Activated gamma-delta T cell (primary cell): ENCODE measurements around the gene SLC6A12.
"Not testable (repeated sequence)": the region's sequence is repeated elsewhere in the genome, so short reads cannot be mapped to it uniquely, and the experiment has no call there.

Experiments used
- DNase-seq: peaks from one replicate; lab custom pipeline; 2025; lab: John Stamatoyannopoulos, UW

SLC6A12 gene

DNA sequence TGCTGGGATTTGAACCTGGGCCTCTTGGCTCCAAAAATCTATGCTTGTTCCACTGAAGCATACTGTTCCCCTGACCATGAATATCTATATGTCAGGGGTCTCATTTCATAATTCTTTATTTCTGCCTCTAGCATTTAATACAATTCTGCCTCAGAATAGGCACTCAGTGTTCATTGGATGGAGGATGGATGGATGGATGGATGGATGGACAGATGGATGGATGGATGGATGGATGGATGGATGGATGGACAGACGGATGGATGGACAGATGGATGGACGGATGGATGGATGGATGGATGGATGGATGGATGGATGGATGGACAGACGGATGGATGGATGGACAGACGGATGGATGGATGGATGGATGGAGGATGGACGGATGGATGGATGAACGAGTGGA, 3.1 kb upstream of the SLC6A12 start:
- not testable (repeated sequence) for DNase-seq

DNA sequence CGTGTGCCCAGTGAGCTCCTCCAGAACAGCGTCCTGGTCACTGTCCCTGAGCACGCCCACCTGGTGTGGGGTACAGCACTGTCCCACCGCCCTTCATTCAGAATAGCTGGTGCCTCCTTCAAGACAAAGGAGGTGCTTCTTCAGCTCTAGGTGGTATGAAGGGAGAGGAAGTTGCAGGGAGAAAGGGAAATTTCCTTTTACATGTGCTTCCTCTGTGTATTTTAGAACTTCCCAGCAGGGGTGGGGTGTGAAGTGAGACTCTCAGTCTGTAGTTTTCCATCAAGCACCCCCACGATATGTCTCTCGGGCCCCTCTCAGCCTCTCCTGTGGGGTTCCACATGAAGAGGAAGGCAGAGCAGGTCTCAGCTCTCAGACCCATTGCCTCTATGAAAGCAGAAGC, 1.2 kb upstream of the SLC6A12 start:
- no peak for DNase-seq

DNA sequence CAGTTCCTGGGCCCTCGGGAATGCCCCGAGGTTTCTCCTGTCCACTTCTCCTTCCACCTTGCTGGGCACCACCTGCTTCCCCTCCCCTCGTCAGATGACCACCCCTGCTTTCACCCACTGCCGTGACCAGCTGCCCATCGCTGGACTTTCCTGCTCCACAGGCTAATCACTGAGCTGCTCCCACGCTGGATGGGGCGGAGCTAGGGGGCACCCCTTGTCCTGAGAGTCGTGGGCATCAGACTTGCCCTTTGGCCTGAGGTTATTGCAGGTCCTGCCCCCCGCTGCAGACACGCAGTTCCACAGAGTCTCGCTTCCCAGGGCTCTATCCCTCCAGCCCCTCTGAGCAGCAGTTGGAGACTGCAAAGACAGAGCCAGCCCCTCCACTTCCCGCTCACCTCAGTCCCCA, 427 bp downstream of the SLC6A12 start:
- DNase-seq: no peak

DNA sequence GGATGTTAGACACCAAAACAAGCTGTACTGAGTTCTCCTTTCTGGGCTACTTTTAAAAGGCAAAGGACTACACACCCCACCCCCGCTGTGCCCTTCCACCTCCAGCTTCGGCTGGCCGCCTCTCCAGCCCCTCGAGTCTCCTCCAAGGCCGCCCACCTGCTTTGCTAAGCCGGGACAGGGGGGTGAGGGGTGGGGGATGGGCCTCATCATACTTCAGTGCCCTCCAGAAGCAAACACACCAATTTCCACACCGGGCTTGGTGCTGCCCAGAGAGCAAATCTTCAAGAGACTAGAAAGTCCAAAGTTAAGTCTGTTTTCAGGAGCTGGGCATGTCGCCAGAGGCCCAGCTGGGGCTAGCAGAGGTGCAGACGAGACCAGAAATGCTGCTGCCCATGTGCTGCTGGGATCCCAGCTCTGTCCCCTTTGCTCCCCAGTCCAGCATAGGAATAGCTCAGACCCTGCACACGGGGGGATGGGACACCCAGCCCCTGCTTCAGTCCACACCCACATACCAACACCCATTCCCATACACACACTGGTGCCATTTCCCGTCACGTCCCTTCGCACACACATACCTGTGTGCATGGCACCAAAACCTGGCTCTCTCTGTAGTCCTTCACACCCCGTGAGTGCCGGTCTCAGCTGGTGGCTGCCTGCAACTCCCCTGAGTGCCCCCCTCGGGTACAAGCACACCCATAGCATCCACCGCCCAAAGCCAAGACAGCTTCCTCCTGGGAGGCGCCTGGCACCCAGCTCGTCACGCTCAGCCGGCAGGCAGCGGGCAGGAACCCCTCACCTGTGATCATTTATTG, 1.0 kb downstream of the SLC6A12 start:
- no peak for DNase-seq

DNA sequence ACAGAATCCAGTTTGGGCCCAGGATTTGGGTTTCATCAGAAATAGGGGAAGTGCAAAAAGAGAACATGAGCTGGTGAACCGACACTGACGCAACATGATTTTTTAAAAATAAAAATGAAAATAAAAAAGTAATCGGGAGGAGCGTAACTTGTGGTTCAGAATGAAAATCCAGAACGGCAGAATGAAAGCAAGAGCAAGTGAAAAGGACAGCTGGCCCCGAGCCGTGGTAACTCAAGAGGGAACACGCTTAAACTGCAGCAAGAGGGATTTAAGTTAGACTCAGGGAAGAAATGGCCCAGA, 1.6 kb downstream of the SLC6A12 start:
- no peak for DNase-seq

DNA sequence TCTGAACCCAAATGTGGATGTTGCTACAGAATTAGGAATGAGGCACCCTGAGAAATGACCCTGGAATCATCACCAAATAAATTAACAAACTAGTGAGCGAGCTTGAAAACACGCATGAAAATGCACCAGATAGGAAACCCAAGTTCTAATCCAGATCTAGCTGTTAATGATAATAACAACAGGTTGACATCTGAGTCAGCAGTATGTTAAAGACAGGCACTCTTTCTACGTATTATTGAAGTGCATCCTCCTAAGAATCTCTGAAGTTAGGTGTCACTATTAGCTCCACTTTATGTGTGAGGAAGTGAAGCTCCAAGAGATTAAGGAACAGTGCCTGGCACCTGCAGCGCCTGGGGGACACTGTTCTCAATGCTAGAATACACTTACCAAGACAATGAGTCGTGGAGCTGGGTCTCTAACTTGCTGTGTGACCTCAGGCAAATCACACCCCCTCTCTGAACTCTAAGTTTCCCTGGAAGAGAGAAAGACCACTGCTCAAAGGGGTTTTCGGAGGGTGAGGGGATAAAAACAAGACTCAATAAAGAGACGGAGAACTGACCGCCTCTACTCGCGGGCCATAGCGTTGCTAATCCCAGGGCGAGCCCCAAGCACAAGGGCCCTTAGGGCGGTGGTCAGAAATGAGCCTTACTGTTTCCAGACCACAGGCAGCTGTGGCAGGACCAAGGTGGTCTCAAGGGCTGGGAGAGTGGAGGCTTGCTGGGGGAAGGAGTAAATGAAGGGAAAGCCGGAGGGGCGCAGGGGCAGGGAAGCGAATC, 2.1 kb downstream of the SLC6A12 start:
- DNase-seq: no peak

DNA sequence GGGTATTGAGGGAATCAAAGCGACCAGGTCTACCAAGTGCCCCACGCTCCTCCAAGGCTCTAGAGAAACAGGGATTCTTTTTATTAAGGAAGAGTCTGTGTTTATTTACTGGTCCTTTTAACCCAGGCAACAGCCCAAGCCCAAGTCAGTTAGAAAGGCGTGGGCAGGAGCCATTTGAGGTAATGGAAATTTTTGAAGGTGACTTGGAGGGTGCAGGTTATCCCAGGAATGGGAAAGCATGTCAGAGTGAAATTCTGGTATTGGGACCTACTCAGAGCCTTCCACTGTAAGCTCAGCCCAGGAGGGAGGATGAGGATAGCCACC, 2.9 kb downstream of the SLC6A12 start:
- DNase-seq: no peak

DNA sequence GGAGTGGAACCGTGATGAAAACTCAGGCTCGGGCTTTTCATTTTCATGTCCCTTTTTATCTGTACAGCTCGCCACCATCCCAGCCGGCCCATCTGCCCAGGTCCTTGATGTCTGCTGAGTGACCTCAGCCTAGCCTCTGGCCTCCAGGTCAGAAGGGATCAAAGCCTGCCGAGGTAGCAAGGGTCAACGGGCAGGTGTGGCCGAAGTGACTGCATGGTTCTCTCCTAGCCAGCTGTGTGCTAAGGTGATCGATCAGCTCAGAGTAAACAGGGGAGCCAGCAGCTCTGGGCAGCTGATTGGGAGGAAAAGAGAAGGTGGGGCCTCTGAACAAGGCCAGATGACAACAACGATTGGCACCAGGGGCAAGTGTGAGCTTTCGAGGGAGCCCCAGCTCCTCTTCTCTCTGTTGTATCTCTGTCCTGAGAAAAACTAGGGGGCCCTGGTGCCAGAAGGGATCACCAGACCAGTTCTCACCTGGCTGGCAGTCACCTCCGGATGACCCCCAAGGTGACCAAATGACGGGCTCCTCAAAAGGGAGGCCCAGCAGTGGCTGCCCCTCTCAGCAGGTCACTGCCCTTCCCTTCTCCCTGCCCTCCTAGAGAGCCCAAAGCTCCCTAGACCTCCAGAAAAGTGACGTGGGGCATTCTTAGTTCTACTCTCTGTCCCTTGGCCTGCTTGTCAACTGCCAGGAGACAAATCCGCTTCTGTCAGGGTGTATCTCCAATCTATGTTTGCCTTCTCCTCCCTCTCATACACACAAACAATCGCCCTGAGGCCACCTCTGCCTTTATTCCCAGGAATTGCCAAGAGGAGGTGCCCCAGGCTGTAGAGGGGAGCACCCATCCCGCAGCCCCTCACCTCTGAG, 3.4 kb downstream of the SLC6A12 start:
- no peak for DNase-seq

DNA sequence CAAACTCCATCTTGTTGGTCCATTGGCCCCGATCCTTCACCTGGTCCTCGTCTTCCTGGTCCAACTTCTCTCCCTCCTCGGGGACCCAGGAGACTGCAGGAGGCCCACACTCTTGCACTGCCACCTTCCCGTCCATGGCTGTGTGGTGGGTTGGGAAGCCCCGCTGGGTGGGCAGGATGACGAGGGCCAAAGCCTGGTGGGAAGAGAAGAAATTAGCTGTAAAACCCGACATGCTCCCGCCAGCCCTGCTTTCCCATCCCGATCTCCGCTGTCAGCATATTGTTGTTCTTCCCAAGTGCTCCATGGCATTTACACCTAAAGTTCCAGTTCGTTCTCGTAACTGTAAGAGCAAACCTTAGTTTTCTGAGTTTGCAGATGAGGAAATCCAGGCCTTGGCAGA, 4.1 kb downstream of the SLC6A12 start:
- no peak for DNase-seq

DNA sequence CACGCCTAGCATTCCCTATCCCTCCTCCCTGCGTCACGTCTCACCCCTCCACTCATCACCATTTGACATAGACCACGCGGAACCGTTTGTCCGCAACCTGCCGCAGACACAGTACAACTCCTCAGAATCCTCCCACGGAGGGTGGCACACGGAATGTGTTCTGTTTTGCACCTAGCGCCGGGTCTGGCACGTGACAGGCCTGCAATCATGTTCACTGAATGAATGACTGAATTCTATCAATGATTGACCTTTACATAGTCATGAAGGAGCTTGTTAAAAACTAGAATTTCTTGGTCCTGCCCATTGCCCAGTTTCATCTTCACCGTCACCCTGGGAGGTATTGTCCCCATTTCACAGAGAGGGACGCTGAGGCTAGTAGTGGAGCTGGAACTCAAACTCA, 4.7 kb downstream of the SLC6A12 start:
- no peak for DNase-seq

DNA sequence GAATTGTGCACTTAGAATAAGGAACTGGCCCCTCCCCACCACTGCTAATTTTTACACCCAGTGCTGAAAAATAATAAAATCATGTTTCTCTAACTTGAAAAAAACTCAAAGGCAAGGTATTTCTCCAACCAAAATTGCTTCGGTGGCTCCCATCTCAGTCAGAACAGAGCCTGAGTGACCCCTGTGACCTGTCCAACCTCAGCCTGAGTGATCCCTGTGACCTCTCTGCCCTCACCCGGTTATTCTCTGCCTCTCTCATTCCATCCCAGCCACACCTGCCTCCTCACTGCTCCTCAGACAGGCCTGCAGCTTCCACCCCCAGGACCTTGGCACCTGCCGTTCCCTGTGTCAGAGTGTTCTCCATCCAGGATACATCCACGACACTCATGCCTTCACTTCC, 5.1 kb downstream of the SLC6A12 start:
- no peak for DNase-seq

DNA sequence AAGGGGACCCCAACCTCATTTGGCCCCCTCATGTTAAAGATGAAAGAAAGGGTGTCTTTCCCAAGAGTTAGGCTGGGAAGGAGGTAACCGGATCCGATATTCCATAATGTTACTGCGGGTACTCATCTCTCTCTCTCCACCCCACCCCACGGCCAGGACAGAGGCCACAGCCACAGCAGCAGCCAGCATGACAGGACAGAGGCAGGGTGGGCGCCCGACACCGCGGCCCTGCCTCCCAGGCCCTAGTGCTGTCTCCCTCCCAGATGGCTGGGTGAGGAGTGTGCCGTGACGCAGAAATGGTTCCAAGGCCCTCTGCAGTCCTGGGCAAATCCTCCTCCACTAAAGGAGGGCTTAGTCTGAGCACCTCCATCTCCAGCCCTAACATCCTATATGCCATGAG, 6.2 kb downstream of the SLC6A12 start:
- no peak for DNase-seq

DNA sequence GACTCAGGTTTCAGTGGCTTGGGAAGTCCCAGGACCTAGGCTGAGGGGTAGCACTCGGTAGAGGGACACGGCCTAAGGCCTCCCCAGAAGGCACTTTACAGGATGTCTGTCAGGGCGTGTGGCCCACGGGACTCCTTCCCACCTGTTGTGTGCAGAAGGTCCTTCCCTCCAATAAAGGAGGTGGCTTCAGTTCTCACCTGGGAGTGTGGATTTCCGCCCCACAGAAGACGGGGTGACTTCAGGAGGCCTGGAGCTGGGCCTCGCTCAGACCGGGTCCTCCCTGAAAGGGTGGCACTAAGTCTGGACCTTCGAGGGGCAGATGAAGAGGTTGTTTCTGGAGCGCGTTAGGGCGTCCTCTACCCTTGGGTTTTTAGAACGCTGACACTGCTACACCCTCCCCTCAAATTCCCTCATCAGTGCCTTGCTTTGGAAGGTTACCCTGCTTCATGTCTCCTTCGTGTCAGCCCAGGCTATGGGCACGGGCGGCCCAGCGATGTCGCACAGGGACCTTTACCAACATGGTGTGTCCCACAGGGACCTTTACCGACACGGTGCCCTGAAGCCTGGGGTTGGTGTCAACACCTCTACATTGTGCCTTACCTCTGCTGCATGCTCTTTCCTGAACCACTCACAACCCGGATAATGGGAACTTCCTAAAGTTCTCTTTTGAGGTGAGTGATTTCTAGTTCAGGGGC, 7.1 kb downstream of the SLC6A12 start:
- no peak for DNase-seq

DNA sequence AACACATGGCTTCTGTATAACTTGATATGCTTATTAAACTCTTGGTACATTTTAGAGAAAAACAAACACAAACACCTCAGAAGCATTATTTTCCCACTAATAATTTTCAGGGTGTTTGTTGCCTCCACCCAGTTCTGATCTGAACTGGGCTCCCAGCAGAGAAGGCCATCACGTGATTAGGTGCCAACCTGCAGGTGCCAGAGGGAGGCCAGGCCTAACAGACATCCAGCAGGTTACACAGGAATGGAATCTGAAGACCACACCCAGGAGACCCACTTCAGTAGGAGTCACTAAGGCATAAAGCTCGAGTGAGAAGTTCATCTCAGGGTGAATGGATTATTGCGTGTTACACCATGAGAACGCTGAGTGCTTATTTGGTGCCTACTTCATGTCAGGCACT, 8.9 kb downstream of the SLC6A12 start:
- no peak for DNase-seq

DNA sequence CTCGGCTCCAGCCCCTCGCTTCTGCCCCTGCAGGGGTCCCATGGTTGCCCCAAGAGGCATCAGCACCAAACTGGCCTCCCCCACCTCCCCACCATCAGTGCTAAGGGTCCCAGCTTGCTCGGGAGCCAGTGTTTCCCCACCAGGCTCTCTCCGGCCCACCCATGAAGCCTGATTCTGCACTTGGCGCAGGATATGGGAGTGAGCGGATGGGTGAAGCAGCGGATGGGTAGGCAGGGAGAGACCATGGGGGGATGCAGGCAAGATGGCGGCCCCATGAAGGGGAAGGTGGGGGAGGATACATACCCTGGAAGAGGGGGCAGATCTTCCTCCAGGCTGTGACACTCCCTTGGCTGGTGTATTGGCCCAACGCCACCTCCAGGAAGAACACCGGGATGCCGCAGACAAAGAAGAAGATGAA, 9.7 kb downstream of the SLC6A12 start:
- no peak for DNase-seq

DNA sequence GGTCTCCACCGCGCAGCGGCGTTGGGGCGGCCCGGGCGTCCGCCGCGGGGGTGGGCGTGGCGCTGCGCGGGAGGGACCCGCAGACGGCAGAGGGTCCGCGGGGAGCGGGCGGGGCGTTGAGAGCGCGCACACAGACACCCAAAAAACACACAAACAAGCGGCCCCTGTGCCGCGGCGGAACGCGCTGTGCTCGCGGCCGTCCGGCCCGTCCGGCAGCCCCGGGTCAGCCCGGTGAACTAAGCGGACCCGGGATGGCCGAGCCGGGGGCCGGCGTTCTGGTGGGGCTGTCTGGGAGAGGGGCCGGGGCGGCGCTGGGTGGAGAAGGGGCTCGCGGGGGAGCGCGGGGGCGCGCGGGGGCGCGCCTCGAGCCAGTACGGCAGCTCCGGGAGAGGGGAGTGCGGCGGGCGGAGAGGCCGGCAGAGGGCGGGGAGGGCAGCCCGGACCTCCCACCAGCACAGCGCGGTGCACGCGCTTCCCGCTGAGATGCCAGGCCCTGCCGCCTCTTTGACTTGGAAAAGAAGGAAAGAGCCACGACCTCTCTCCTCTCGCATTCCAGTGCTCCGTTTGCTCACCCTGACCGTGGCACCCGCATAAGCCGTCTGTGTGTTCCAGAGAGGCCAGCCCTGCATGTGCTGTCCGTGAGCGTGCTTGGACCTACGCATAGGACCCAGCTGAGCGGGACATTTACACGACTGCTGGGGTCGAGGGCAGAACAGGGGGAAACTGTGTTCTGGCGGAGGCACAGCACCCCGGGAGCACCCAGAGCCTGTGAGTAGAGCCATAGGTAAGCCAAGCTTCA, 10.3 kb downstream of the SLC6A12 start:
- DNase-seq: no peak

DNA sequence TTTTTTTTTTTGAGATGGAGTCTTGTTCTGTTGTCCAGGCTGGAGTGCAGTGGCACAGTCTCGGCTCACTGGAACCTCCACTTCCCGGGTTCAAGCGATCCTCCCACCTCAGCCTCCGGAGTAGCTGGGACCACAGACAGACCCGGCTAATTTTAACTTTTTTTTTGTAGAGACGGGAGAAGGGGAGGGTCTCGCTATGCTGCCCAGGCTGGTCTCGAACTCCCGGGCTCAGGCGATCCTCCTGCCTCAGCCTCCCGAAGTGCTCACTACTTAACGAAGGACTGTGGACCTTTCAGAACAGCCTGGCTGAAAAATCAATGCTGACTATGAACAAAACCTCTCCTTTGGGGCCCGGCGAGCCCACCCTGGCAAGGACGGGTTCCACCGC, 10.9 kb downstream of the SLC6A12 start:
- DNase-seq: no peak

DNA sequence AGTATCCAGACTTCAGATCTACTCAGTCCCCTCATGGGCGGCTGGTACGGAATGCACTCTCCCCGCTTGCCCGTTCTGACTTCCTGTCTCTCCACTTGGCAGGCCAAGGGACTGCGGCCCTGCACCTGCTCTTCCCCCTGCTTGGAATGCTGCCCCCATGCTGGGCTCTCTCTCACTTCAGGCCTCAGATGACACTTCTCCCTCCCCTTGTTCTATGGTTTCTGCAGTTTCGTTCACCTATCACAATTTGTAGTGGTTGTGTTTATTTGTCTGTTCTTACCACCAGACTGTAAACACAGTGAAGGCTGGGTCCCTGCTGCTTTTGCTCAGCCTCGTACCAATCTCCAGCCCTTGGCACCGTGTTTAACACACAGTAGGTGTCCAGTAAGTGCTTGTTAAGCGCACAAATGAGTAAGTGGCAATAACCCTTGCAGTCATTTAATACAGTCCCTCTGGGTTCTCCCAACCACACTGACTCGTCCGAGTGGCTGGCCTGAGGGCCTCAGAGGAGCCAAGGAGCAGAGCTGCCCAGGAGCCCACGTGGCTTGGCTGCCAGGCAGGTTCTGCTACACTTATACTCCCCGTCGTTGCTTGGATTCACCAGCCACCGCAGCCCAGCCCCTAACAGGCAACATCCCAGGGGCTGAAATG, 11.8 kb downstream of the SLC6A12 start:
- DNase-seq: no peak

DNA sequence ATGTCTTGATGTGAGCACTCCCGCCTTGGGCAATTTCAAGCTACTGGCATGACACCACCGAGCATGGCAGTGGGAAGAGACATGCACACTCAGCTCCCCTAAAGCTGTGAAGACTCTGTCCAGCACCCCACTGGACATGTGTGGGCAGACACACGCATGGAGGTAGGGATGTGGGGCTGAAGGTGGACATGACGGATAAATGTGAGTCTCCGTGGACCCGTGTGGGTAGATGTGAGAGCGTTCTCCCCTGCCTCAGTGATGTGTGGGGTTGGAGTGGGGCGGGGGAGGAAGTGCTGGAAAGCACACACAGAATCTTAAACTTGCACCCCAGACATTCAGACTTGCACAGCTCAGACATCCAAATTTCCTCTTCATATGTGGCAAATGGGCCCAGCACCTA, 12.6 kb downstream of the SLC6A12 start:
- no peak for DNase-seq

DNA sequence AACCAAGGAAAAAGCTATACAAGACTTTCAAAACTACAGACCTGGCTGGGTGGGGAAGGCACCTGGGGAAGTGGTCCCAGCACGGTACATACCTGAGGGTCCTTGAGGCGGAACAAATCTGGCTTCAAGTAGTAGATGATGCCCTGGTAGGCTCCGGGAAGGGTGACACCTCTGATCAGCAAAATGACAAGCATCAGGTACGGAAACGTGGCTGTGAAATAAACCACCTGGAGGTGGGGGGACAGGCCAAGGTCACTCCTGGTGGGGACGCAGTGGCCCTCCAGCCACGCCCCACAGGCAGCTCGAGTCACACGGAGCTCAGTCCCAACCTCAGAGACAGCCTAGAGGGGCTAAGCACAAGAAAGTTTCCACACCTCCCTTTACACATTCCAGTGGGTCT, 15.3 kb downstream of the SLC6A12 start:
- no peak for DNase-seq
